GM12801 (cell line): ENCODE measurements around the gene SLC6A7.

ENCODE experiments used
- TF ChIP-seq, protein P1 (sequence below): IDR thresholded peaks from one replicate; pipeline ENCODE4 v1.5.1; 2011; ENCODE audit warnings: control low read depth; ENCODE audit not compliant: insufficient read length; ENCODE audit errors: extremely low read depth

SLC6A7 gene

DNA sequence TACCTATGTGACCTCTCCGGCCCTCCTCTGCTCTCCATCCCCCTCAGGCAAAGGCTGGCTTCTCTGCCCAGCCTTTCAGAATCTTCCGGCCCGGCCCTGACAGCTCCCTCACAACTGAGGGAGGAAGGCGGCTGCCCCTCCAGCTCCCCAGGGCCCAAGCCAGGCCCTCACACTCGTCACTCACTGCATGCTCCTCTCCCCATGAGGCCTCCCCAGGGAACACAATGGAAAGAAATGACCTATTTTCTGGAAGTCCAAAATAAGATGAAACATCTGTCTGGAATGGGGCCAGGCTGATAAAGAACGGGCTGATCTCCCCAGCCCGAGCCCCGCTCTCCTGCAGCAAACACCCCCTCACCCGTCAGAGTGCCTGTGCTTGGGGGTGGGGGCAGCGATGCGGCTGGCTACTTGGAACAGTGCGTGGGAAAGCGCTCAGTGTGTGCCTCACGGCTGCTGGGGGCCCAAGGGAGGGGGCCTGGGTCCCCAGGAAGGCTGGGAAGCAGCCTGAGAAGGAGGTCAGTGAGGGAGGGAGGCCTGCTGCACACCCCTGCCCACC is 45.5 kb upstream of the SLC6A7 start:
- TF ChIP-seq, protein P1, sequence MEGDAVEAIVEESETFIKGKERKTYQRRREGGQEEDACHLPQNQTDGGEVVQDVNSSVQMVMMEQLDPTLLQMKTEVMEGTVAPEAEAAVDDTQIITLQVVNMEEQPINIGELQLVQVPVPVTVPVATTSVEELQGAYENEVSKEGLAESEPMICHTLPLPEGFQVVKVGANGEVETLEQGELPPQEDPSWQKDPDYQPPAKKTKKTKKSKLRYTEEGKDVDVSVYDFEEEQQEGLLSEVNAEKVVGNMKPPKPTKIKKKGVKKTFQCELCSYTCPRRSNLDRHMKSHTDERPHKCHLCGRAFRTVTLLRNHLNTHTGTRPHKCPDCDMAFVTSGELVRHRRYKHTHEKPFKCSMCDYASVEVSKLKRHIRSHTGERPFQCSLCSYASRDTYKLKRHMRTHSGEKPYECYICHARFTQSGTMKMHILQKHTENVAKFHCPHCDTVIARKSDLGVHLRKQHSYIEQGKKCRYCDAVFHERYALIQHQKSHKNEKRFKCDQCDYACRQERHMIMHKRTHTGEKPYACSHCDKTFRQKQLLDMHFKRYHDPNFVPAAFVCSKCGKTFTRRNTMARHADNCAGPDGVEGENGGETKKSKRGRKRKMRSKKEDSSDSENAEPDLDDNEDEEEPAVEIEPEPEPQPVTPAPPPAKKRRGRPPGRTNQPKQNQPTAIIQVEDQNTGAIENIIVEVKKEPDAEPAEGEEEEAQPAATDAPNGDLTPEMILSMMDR: no peak

DNA sequence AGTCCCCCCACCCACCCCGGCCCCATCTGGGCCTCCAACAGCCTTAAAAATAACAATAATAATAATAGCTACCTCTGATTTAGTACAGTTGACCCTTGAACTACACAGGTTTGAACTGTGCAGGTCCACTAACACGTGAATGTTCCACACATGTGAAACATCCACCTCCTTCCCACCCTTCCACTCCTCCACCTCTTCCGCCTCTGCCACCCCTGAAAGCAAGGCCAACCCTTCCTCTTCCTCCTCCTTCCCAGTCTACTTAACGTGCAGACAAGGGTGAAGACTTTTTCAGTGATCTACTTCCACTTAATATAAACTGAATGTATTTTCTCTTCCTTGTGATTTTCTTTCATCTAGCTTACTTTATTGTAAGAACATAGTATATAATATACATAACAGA is 45.0 kb upstream of the SLC6A7 start:
- TF ChIP-seq, protein P1: no peak

DNA sequence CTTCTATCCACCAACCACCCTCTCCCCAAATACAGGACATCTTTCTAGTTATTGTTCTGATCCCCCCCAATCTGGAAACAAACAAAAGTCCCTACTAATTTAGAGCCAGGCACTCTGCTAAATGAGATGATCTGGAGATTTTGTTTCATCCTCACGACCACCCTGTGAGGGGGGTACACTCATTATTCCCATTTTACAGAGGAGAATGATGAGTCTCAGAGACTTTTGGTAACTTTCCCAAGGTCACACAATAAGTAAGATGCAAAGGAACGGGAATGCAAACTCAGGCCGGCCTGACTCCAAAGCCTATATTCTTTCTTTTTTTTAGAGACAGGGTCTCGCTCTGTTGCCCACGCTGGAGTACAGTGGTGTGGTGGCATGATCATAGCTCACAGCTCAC is 43.6 kb upstream of the SLC6A7 start:
- TF ChIP-seq, protein P1: no peak

DNA sequence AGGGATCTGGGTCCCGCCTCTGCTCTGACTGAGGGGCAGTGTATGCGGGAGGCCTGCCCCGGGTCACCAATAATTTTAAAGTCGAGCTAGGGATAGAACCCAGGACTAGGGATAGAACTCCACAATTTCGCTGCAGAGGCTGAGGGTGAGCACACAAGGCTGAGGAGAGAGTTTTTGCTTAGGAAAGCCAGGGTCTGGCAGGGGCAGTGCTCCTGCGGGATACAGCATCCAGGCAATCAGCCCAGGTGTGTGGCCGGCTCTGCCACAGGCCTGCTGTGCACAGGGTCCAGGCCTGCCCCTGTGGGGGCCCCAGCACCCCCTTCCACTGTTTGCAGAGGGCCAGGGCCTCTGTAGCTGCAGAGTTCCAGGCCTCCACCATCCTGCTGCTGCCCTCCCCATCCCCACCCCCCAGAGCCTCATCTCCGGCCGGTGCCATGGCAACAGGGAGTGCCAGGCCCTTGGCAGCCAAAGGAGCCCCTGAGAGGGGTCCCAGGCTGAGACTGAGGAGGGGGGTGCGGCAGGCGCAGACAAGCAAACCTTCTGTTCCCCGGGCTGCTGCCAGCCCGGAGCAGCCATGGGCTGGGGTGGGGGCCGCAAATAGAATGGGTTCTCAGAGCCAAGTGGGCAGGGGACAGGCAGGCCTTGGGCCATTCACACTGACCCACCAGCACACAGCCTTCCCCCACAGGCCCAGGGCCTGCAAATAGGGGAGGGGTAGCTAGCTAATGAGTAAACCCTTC is 42.8 kb upstream of the SLC6A7 start:
- TF ChIP-seq, protein P1: no peak

DNA sequence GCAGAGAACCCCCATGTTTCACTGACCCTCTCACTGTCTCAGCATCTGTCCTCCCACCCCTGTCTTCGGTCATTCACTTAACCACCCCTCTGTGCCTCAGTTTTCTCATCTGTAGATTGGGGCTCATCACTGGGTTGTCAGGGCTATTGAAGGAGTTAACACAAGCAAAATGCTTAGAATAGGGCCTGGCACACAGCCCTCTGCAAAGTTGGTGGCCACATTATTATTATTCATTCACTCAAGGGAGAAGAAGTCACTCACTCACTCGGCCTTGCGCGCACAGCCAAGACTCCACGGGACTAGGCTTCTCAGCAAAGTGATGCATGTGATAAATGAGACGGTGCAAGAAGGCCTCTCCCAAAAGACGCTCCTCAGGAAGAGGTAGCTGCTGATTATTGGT is 42.2 kb upstream of the SLC6A7 start:
- TF ChIP-seq, protein P1: no peak

DNA sequence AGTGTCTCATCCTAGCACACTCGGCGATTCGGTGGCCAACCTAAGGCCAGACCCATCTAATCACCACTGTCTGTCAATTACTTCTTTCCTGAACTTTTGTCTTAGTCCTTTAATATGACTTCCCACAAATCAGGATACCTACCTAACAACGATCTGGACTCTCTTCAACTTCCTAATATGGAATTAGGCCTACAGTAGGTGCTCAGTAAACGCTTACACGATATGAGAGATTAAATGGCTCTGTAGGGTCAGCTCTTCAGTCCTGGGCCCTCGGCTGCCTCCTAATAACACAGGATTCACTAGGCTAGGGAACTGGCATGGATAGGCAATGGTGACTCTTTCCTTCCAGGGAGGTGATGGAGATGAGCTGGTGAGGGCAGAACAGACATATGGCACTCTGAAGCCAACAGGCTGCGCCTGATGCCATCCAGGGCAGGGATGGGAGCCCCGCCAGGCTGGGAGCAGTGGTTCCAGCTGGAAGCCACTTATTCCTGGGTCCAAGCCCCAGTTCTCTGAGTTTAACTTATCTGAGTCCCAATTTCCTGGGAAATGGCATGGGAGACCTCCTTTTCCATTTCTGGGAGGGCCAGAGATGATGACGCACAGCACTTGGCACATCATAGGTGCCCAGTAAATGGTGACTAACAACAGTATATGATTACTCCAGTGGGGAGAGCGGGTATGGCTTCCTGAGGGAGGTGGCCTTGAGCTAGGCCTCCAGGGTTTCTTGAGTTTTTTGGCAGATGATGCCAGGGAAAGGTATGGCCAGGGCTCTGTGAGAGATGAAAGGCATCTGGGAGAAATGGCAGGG is 41.5 kb upstream of the SLC6A7 start:
- TF ChIP-seq, protein P1: no peak

DNA sequence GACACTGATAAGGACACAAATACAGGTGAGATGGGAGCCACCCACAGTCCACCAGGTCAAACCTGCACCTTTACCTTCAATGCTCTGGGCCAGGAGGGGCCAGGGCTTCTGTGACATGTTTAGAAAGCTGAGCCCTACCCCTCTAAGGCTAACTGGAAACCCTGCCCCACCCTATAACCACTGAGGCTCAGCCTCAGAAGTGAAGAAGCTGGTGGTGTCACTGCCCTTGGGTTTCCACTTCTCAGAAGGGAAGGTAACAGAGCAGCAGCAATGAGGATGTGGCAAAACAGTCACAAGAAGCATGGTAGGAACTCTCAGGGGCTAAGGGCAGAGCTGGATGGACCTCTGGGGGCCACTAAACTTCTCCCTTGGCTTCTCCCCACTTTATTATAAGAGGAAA is 40.2 kb upstream of the SLC6A7 start:
- TF ChIP-seq, protein P1: no peak
